GM23338 (cell line): ENCODE results near the gene POU2AF2. TPM values are rescaled to one million over a fixed set of nuclear protein-coding genes. Genes with fewer than 3 reads are reported as not detected.

ENCODE experiments used
- ATAC-seq: fragments of 200-7000 bp; cut with Tn5 transposase; 3 replicates; pipeline ENCODE4 v1.9.1; 2020
- DNase-seq: peaks from one replicate; pipeline ENCODE4 v3.0.0-alpha.2; 2015; ENCODE audit warnings: low spot score
- H2AFZ ChIP-seq: fragments of 200-600 bp; sonication (generic); 2 replicates; pipeline ENCODE4 v1.8.0; 2016; ENCODE audit warnings: antibody characterized with exemption, mild to moderate bottlenecking, moderate library complexity
- H3F3A ChIP-seq: fragments of 200-600 bp; sonication (generic); replicated peaks from 2 replicates; pipeline ENCODE4 v1.8.0; 2017; ENCODE audit warnings: antibody characterized with exemption, mixed run types, low read depth
- H3K27ac ChIP-seq: fragments of 200-600 bp; sonication (generic); 2 replicates; pipeline ENCODE4 v1.6.1; 2016; ENCODE audit warnings: low read depth
- H3K27me3 ChIP-seq: fragments of 200-600 bp; sonication (generic); 2 replicates; pipeline ENCODE4 v1.8.0; 2016; ENCODE audit warnings: mild to moderate bottlenecking, mixed run types, moderate library complexity; ENCODE audit not compliant: insufficient read depth
- H3K36me3 ChIP-seq: fragments of 200-600 bp; sonication (generic); 2 replicates; pipeline ENCODE4 v1.8.0; 2016; ENCODE audit warnings: mild to moderate bottlenecking; ENCODE audit not compliant: insufficient read depth
- H3K4me1 ChIP-seq: fragments of 200-600 bp; sonication (generic); 2 replicates; pipeline ENCODE4 v1.8.0; 2016; ENCODE audit warnings: mild to moderate bottlenecking, moderate library complexity; ENCODE audit not compliant: insufficient read depth
- H3K4me2 ChIP-seq: fragments of 200-600 bp; sonication (generic); 2 replicates; pipeline ENCODE4 v1.7.1; 2017; ENCODE audit warnings: mixed run types
- H3K4me3 ChIP-seq: fragments of 200-600 bp; sonication (generic); 2 replicates; pipeline ENCODE4 v1.6.1; 2016; ENCODE audit warnings: mixed run types
- H3K79me2 ChIP-seq: fragments of 200-600 bp; sonication (generic); replicated peaks from 2 replicates; pipeline ENCODE4 v1.8.0; 2017; ENCODE audit warnings: mild to moderate bottlenecking; ENCODE audit not compliant: insufficient read depth
- H3K9me2 ChIP-seq: fragments of 200-600 bp; sonication (generic); 2 replicates; pipeline ENCODE4 v1.8.0; 2017; ENCODE audit not compliant: insufficient read depth
- H4K20me1 ChIP-seq: fragments of 200-600 bp; sonication (generic); replicated peaks from 2 replicates; pipeline ENCODE4 v1.8.0; 2017; ENCODE audit warnings: mild to moderate bottlenecking; ENCODE audit not compliant: insufficient read depth
- H3K27ac Mint-ChIP-seq: 2 replicates; pipeline ENCODE4 v1.8.0; 2020; ENCODE audit warnings: inconsistent platforms, mild to moderate bottlenecking, moderate library complexity, mixed read lengths
- H3K27me3 Mint-ChIP-seq: 3 replicates; pipeline ENCODE4 v1.8.0; 2022; ENCODE audit warnings: low read depth, mild to moderate bottlenecking, moderate library complexity, mixed read lengths, inconsistent platforms; ENCODE audit not compliant: insufficient read depth, poor library complexity
- H3K36me3 Mint-ChIP-seq: 3 replicates; pipeline ENCODE4 v1.8.0; 2021; ENCODE audit warnings: low read depth, mild to moderate bottlenecking, inconsistent platforms, moderate library complexity, mixed read lengths
- H3K4me1 Mint-ChIP-seq: 3 replicates; pipeline ENCODE4 v1.8.0; 2020; ENCODE audit warnings: mild to moderate bottlenecking, inconsistent platforms, mixed read lengths
- H3K4me3 Mint-ChIP-seq: 3 replicates; pipeline ENCODE4 v1.8.0; 2021; ENCODE audit warnings: moderate library complexity, mild to moderate bottlenecking, inconsistent platforms, mixed read lengths
- H3K9me3 Mint-ChIP-seq: 3 replicates; pipeline ENCODE4 v1.8.0; 2020; ENCODE audit warnings: moderate library complexity, mild to moderate bottlenecking, inconsistent platforms, mixed read lengths
- CREB1 ChIP-seq: fragments of 250-450 bp; sonication (Bioruptor Pico); IDR thresholded peaks from 2 replicates; pipeline ENCODE4 v1.5.0; 2020; ENCODE audit warnings: low read depth, mild to moderate bottlenecking, moderate library complexity
- EZH2 ChIP-seq: fragments of 200-600 bp; sonication (generic); IDR thresholded peaks from one replicate; pipeline ENCODE4 v1.8.0; 2017; ENCODE audit warnings: antibody characterized with exemption, mild to moderate bottlenecking, low read depth; ENCODE audit not compliant: unreplicated experiment
- EZH2phosphoT487 ChIP-seq: fragments of 200-600 bp; sonication (generic); IDR thresholded peaks from one replicate; pipeline ENCODE4 v1.8.1; 2018; ENCODE audit warnings: antibody characterized with exemption; ENCODE audit not compliant: unreplicated experiment
- JUNB ChIP-seq: IDR thresholded peaks from one replicate; pipeline ENCODE4 v1.6.1; 2016; ENCODE audit warnings: antibody characterized with exemption; ENCODE audit not compliant: unreplicated experiment
- NANOG ChIP-seq: IDR thresholded peaks from 2 replicates; pipeline ENCODE4 v1.6.1; 2016; ENCODE audit warnings: antibody characterized with exemption, borderline replicate concordance
- POLR2AphosphoS5 ChIP-seq: IDR thresholded peaks from 2 replicates; pipeline ENCODE4 v1.6.1; 2016; ENCODE audit warnings: antibody characterized with exemption, low read depth
- STAT1 ChIP-seq: IDR thresholded peaks from one replicate; pipeline ENCODE4 v1.6.1; 2016; ENCODE audit warnings: antibody characterized with exemption; ENCODE audit not compliant: unreplicated experiment
- ZNF114 ChIP-seq: fragments of 250-450 bp; sonication (Bioruptor Pico); IDR thresholded peaks from 2 replicates; pipeline ENCODE4 v1.5.0; 2020; ENCODE audit warnings: mild to moderate bottlenecking, moderate library complexity
- ZNF331 ChIP-seq: fragments of 250-450 bp; sonication (Bioruptor Pico); IDR thresholded peaks from 2 replicates; pipeline ENCODE4 v1.5.0; 2020; ENCODE audit warnings: low read depth, mild to moderate bottlenecking, moderate library complexity
- polyA plus RNA-seq: library from polyadenylated mRNA; unstranded; fragments of >200 nt; fragmentation: Nextera tagmentation; extraction: Ambion mirVana; gene quantifications from 2 replicates; pipeline ENCODE4 v1.2.1, GENCODE V29; 2016
- total RNA-seq: library from RNA; depleted of rRNA; stranded (reverse); fragments of >200 nt; shearing (Covaris generic); gene quantifications from 2 replicates; pipeline ENCODE4 v1.2.3, GENCODE V29; 2014
- TF ChIP-seq, protein P1 (sequence below): fragments of 250-450 bp; sonication (Bioruptor Pico); IDR thresholded peaks from 2 replicates; pipeline ENCODE4 v1.5.0; 2020; ENCODE audit warnings: mild to moderate bottlenecking, moderate library complexity
- TF ChIP-seq, protein P2 (sequence below): IDR thresholded peaks from one replicate; pipeline ENCODE4 v1.6.1; 2018; ENCODE audit warnings: antibody characterized with exemption; ENCODE audit not compliant: unreplicated experiment
- TF ChIP-seq, protein P3 (sequence below), 2 experiments: fragments of 200-600 bp in 1 of 2; sonication (generic) in 1 of 2; conservative IDR thresholded peaks; 2 replicates each; pipeline versions ENCODE4 v1.5.1 to v1.6.1; 2016 to 2017; ENCODE audit warnings: antibody characterized with exemption in 2 of 2, low read depth in 2 of 2, mild to moderate bottlenecking in 2 of 2, moderate library complexity in 1 of 2
- TF ChIP-seq, protein P4 (sequence below): IDR thresholded peaks from 2 replicates; pipeline ENCODE4 v1.6.1; 2016; ENCODE audit warnings: antibody characterized with exemption

POU2AF2 gene
- total and polyA plus RNA-seq, 2 experiments from 2014 or later, result not detected

DNA sequence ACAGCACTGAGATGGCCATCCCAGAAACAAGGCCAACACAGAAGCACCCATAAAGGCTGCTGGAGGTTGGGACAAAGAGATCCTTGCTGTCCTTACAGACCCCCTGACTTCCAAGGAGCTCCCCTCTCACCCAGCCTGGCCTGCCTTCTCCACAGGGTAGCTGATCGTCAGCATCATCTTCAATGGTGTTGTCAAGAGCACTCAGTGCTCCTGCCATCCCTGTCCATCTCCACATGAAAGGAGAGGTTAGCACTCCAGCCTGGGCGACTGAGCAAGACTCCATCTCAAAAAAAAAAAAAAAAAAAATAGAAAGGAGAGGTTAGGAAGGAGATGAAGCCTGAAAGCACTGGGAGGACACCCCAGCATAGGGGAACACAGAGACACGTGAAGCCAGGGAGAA, 50.7 kb downstream of the POU2AF2 start:
- ATAC-seq (no peak), DNase-seq (no peak)
- Histone ChIP-seq H3K4me1 (peaks cover 11% of the 10 kb centered on the region; the same call in 1 of the 2 replicates), H3K27ac (no peak overlapping the region), H3K4me3 (no peak overlapping the region), H3K36me3 (no peaks in the 10 kb centered on the region), H2AFZ (no peak overlapping the region), H3F3A (no peaks in the 10 kb centered on the region), H3K27me3 (peaks cover 32% of the 10 kb centered on the region), H3K4me2 (no peak overlapping the region), H3K9me2 (no peaks in the 10 kb centered on the region), H3K79me2 (no peaks in the 10 kb centered on the region), H4K20me1 (no peaks in the 10 kb centered on the region)
- Mint-ChIP-seq H3K27ac (no peak overlapping the region; the same call in 1 of the 2 replicates), H3K36me3 (no peaks in the 10 kb centered on the region; the same call in 2 of the 3 replicates), H3K9me3 (no peaks in the 10 kb centered on the region), H3K27me3 (peaks cover 25% of the 10 kb centered on the region), H3K4me3 (no peak overlapping the region), H3K4me1 (peaks cover 15% of the 10 kb centered on the region; the same call in 2 of the 3 replicates)
- TF ChIP-seq, protein P1, sequence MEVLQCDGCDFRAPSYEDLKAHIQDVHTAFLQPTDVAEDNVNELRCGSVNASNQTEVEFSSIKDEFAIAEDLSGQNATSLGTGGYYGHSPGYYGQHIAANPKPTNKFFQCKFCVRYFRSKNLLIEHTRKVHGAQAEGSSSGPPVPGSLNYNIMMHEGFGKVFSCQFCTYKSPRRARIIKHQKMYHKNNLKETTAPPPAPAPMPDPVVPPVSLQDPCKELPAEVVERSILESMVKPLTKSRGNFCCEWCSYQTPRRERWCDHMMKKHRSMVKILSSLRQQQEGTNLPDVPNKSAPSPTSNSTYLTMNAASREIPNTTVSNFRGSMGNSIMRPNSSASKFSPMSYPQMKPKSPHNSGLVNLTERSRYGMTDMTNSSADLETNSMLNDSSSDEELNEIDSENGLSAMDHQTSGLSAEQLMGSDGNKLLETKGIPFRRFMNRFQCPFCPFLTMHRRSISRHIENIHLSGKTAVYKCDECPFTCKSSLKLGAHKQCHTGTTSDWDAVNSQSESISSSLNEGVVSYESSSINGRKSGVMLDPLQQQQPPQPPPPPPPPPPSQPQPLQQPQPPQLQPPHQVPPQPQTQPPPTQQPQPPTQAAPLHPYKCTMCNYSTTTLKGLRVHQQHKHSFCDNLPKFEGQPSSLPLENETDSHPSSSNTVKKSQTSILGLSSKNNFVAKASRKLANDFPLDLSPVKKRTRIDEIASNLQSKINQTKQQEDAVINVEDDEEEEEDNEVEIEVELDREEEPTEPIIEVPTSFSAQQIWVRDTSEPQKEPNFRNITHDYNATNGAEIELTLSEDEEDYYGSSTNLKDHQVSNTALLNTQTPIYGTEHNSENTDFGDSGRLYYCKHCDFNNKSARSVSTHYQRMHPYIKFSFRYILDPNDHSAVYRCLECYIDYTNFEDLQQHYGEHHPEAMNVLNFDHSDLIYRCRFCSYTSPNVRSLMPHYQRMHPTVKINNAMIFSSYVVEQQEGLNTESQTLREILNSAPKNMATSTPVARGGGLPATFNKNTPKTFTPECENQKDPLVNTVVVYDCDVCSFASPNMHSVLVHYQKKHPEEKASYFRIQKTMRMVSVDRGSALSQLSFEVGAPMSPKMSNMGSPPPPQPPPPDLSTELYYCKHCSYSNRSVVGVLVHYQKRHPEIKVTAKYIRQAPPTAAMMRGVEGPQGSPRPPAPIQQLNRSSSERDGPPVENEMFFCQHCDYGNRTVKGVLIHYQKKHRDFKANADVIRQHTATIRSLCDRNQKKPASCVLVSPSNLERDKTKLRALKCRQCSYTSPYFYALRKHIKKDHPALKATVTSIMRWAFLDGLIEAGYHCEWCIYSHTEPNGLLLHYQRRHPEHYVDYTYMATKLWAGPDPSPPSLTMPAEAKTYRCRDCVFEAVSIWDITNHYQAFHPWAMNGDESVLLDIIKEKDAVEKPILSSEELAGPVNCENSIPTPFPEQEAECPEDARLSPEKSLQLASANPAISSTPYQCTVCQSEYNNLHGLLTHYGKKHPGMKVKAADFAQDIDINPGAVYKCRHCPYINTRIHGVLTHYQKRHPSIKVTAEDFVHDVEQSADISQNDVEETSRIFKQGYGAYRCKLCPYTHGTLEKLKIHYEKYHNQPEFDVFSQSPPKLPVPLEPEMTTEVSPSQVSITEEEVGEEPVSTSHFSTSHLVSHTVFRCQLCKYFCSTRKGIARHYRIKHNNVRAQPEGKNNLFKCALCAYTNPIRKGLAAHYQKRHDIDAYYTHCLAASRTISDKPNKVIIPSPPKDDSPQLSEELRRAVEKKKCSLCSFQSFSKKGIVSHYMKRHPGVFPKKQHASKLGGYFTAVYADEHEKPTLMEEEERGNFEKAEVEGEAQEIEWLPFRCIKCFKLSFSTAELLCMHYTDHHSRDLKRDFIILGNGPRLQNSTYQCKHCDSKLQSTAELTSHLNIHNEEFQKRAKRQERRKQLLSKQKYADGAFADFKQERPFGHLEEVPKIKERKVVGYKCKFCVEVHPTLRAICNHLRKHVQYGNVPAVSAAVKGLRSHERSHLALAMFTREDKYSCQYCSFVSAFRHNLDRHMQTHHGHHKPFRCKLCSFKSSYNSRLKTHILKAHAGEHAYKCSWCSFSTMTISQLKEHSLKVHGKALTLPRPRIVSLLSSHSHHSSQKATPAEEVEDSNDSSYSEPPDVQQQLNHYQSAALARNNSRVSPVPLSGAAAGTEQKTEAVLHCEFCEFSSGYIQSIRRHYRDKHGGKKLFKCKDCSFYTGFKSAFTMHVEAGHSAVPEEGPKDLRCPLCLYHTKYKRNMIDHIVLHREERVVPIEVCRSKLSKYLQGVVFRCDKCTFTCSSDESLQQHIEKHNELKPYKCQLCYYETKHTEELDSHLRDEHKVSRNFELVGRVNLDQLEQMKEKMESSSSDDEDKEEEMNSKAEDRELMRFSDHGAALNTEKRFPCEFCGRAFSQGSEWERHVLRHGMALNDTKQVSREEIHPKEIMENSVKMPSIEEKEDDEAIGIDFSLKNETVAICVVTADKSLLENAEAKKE (CRISPR knock-in tag), result no peak
- TF ChIP-seq NANOG (no peak), STAT1 (no peak), EZH2 (no peak), EZH2phosphoT487 (no peak), ZNF331 (CRISPR knock-in tag) (no peak), JUNB (no peak), POLR2AphosphoS5 (no peak), CREB1 (CRISPR knock-in tag) (no peak), ZNF114 (no peak)
- TF ChIP-seq, protein P2, sequence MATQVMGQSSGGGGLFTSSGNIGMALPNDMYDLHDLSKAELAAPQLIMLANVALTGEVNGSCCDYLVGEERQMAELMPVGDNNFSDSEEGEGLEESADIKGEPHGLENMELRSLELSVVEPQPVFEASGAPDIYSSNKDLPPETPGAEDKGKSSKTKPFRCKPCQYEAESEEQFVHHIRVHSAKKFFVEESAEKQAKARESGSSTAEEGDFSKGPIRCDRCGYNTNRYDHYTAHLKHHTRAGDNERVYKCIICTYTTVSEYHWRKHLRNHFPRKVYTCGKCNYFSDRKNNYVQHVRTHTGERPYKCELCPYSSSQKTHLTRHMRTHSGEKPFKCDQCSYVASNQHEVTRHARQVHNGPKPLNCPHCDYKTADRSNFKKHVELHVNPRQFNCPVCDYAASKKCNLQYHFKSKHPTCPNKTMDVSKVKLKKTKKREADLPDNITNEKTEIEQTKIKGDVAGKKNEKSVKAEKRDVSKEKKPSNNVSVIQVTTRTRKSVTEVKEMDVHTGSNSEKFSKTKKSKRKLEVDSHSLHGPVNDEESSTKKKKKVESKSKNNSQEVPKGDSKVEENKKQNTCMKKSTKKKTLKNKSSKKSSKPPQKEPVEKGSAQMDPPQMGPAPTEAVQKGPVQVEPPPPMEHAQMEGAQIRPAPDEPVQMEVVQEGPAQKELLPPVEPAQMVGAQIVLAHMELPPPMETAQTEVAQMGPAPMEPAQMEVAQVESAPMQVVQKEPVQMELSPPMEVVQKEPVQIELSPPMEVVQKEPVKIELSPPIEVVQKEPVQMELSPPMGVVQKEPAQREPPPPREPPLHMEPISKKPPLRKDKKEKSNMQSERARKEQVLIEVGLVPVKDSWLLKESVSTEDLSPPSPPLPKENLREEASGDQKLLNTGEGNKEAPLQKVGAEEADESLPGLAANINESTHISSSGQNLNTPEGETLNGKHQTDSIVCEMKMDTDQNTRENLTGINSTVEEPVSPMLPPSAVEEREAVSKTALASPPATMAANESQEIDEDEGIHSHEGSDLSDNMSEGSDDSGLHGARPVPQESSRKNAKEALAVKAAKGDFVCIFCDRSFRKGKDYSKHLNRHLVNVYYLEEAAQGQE, result no peak
- TF ChIP-seq, protein P3, sequence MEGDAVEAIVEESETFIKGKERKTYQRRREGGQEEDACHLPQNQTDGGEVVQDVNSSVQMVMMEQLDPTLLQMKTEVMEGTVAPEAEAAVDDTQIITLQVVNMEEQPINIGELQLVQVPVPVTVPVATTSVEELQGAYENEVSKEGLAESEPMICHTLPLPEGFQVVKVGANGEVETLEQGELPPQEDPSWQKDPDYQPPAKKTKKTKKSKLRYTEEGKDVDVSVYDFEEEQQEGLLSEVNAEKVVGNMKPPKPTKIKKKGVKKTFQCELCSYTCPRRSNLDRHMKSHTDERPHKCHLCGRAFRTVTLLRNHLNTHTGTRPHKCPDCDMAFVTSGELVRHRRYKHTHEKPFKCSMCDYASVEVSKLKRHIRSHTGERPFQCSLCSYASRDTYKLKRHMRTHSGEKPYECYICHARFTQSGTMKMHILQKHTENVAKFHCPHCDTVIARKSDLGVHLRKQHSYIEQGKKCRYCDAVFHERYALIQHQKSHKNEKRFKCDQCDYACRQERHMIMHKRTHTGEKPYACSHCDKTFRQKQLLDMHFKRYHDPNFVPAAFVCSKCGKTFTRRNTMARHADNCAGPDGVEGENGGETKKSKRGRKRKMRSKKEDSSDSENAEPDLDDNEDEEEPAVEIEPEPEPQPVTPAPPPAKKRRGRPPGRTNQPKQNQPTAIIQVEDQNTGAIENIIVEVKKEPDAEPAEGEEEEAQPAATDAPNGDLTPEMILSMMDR (conservative IDR thresholded peaks at IDR 0.05; ENCODE audit: low read depth in 2 of 2), result no peak
- TF ChIP-seq, protein P4, sequence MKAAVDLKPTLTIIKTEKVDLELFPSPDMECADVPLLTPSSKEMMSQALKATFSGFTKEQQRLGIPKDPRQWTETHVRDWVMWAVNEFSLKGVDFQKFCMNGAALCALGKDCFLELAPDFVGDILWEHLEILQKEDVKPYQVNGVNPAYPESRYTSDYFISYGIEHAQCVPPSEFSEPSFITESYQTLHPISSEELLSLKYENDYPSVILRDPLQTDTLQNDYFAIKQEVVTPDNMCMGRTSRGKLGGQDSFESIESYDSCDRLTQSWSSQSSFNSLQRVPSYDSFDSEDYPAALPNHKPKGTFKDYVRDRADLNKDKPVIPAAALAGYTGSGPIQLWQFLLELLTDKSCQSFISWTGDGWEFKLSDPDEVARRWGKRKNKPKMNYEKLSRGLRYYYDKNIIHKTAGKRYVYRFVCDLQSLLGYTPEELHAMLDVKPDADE, result no peak
